Renal pelvis (tissue), 4 donors: ENCODE data around the gene TDRD1. TPM values are rescaled to one million over a fixed set of nuclear protein-coding genes. Genes with fewer than 3 reads are reported as not detected.

Experiments
- DNase-seq: peaks from one replicate; pipeline ENCODE4 v3.0.0-alpha.2; 2013
- polyA plus RNA-seq, 3 donors: library from polyadenylated mRNA; unstranded; fragments of 120-200 nt; gene quantifications; one replicate each; pipeline ENCODE4 v1.2.1, GENCODE V29; 2013; ENCODE audit not compliant: insufficient read length in 3 of 3

TDRD1 gene
- polyA plus RNA-seq, 3 donors, result 0.04 TPM; not detected in 2

DNA sequence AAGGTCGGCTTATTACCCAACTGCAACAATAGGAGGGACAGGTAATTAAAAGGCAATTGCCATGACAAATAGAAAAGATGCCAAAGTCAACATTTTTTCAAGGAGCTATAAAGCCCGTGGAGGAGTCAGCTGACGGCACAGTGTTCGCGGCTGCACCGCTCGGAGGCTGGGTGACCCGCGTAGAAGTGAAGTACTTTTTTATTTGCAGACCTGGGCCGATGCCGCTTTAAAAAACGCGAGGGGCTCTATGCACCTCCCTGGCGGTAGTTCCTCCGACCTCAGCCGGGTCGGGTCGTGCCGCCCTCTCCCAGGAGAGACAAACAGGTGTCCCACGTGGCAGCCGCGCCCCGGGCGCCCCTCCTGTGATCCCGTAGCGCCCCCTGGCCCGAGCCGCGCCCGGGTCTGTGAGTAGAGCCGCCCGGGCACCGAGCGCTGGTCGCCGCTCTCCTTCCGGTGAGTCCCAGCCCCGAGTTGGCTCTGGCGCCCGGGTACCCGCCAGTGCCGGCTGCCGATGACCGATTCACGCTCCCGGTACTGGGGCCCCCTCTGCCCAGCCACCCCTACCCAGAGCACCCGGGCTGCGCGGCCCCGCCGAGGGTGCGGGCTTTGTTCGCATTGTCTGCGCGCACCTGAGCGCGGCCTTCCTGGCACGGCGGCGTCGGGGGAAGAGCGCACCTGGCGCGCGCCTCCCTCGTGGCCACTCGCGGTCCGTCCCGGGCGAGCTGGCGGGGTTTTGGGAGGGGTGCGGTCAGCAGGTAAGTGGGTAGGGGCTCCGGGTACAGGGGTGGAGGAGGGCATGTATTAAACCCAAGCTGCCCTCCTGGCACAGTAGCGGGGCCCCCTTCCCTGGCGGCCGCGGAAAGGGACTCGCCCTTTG lies 60.2 kb downstream of the TDRD1 start, which contains the start of gene VWA2:
Gene VWA2, plus strand, starts transcription at position 138 of the 877 bp plus-strand sequence. CDS start 9,460 bp downstream, outside the sequence.
- DNase-seq, result peak; percentile 43

DNA sequence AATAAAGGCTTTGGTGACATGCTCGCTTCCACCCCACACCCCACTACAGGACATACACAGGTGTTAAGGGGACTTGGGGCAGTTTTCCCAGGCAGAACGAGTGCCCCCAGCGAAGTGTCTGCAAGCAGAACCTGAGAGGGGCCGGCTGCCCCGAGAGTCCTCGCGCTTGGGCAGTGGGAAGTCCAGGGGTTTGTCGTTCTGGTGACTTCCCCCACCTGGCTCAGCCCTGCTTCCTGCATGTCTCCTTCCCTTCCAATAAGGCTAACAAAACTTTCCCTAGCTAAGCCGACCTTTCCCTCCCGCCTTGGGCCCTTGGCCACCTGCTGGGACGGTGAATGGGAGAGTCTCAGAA lies 60.8 kb downstream of the TDRD1 start:
- DNase-seq, result no peak

DNA sequence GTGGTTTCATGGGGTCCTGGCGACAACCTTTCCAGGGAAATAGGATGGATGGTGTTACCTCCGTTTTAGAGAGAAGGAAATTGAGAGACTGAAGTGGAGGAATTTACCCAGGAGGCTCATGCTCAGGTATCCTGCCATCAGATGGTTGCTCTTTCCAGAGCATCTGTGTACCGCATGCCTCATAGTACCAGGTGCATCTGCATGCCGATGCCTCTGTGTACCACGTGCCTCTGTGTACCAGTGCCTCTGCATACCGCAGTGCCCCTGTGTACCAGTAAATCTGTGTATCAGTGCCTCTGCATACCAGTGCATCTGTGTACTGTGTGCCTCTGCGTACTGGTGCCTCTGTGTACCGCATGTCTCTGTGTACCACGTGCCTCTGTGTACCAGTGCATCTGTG lies 63.1 kb downstream of the TDRD1 start:
- DNase-seq, result no peak

DNA sequence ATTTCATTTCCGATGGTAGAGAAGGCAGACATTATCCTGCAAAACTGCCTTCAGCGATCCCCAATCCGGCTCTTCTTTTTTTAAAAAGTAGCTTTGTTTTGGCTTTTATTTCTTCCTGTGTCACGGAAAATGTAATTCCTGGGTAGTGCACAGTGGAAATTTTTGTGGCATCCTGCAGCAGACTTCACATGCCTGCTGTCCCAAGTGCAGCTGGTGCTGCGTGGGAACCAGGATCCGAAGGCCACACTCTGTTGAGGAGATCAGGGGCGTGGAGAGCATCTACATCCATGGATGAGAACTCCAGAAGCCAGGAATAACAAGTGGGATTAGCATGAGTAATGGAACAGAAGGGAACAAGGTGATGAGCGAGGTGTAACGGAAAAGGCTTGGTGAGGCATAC lies 64.5 kb downstream of the TDRD1 start:
- DNase-seq, result no peak

DNA sequence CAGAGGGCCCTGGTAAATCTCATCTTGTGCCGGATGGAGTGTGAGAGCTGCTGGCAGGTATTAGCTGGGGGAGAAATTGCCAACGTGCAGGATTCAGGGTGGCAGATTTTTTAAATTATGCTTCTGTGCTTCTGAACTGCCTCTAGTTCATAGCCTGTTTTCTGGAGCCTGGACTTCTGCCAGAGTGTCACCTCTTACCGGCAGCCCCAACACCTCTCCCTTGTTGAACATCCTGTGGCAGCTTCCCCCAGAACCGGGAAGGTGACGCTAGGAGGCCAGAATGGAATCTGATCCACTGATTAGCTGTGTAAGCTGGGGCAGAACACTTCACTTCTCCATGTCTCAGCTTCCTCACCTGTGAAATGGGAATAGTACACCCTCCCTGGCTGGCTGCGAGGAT lies 65.0 kb downstream of the TDRD1 start:
- DNase-seq, result no peak

DNA sequence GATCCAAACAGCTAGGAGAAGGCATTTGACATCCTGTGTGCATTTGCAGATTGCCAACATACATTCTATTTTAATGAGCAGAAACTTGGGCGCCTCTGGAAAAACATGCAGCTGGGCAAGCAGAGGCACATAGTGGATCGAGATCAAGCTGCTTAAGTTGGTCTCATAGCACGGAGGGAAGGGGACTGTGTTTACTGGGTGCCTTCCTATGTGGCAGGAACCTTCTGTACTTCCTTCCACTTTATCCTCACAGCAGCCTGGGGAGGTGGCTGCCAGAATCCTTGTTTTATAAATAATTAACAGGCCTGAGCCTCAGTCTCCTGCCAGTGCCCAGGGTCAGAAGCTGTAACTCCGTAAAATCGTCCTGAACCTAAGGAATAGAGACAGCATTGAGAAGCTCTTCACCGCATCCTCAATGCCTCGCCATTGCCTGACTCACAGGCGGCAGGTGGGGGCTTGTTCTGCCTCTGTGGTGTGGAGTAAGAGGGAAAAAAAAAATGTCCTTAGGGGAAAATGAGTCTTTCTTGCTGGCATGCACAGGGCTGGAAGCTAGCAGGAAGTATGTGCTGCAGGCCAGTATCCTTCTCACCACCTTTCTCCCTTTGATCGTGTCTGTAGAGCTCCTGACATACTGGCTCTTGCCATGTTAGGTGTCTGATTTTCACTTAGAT lies 66.1 kb downstream of the TDRD1 start:
- no peak for DNase-seq

DNA sequence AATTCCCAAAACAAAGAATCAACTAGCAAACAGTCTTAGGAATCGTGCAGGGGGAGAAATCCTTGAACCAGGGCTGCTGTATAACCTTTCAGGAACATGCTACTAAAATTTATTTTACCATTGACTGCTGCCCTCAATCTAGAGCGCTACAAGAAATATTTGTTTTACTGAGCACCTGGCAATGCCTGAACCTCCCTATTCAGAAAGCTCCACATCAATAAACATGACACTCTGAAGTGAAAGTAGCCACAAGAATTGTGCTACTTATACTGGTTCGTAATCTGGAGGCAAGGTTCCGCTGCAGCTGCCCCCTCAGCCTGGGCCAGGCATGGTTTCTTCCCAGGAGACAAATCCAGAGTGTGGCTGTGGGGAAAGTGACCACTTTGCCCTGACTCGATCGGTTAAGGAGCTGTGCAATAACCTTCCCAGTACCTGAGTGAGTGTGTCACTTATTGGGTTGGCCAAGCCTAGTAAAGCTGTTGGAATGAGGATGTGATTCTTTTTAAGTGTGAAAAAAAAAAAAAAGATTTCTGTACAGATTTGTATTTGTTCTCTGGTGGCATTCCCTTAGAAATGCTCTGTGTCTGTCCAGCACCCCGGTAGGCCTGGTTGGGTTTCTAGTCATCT lies 67.6 kb downstream of the TDRD1 start:
- DNase-seq, result no peak

DNA sequence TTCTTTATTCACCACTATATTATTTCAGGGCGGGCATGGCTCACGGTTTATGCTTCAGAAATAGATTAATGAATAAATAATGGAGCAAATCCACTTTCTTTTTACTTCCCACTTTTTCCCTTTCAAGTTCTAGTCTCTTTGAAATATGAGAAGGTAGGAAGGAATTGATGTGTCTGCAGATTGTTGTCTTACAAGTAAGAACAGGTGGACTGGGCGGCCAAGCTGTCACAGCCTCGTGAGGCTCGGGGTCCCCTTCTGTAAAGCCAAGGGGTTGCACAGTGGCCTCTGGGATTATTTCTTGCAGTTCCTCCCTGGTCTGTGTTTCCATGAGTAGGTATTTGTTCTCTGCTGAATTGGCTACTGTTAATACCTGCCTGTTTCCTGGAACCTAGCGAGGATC lies 71.1 kb downstream of the TDRD1 start:
- DNase-seq, result no peak

DNA sequence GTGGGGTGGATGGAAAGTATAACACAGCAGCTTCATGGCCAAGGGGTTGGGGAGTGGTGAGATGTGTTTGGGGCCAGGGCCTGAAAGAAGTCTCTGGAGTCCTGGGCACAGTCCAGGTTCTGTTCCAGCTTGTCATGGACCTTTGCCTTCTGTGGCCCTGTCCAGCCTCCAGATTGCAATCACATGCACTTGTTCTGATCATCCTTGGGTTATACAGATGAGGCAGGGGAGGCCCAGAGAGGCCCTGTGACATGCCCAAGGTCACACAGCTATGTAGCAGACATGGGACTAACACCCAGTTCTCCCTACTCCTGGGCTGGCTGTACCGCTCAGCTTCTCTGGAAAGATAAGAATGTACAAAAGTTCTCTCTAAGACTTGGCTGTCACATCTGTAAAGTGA lies 71.6 kb downstream of the TDRD1 start:
- no peak for DNase-seq

DNA sequence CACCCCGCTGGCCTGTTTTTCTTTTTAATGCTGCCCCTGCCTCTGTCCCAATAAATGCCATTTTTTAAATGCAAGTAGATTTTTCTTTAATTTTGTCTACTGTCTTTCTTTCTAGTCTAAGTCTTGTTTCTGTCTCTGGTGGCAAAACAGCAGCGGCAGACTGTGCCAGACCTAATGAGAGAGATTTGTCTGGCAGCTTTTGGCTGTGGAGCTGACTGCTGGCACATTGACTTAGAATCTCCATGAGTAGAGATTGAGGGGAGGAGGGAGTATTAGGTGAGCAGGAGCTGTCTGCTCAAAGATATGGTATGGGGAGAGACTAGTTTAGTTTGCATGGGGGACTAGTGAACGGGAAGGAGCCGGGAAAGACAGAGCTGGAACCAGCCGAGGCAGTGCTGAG lies 72.9 kb downstream of the TDRD1 start:
- no peak for DNase-seq

DNA sequence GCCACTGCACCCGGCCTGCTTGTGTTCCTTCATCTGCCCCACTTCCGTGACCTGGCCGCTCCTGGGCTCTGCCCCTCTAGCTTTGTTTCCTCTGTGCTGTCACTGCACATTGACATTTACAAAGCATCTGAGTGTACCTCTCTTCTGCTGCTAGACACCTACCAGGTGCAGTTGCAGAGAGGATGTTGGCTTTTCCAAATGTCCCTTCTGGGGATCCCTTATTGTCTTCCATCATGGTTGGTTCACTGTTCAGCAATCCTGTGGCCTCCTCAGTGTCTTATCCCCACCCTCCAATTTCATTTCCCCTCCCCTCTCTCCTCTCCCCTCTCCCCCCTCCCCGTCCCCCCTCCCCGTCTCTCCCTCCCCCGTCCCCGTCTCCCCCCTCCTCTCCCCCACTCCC lies 73.7 kb downstream of the TDRD1 start:
- DNase-seq, result no peak

DNA sequence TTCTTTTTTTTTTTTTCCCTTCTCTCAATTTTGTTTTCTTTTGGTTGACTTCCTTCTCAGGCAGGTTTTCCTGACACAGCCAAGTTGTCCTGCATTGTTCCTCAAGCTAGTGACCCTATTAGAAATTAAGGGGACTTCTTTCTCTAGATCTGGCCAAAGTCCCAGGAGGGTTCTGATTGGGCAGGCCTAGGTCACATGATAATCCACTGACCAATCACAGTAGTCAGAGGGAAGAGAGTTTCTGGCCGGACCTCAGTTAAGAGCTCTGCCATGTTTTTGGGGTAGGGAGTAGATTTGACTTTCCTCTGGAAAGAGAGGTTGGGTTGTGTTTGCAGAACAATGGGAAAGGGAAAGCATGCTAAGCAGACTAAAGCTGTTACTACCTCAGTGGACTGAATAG lies 76.1 kb downstream of the TDRD1 start:
- DNase-seq, result no peak

DNA sequence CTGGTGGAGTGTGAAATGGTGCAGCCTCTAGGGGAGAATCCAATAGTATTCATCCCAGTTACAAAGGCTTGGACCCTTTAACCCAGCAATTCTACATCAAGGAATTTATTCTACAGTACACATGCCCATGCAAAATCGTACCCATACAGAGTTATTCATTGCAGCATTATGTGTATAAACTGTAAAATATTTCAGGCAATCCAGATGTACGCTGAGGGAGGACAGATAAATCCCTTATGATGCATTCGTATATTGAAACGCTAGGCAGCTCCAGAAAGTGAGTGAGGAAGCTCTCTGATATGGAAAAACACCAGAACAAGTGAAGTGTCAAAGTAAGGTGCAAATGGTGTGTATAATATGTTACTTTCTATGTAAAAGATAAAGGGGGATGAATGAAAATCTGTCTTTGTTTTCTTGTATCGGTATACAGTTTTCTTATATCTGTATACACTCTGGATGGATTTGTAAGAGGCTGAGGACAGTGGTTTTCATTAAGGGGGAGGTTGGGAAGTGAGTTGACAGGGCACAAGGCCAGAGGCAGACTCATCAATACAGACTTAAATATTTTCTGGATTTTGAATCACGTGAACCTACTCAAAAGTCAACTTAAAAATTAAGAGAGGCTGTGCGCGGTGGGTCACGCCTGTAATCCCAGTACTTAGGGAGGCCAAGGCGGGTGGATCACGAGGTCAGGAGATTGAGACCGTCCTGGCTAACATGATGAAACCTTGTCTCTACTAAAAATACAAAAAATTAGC lies 77.0 kb downstream of the TDRD1 start:
- no peak for DNase-seq

DNA sequence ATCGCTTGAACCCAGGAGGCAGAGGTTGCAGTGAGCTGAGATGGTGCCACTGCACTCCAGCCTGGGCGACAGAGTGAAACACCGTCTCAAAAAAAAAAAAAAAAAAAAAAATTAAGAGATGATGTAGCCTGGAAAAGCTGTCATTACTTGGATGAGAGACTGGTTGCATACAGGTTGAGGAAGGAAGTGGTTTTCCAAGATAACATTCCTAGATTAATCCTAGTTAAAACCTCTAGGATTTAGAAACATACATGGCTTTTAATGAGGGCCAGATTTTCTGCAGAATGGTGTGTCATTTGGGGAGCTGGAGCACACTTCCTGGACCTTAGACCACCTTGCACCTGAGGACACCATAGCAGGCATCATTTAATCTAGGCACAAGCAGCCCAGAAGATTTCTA lies 77.7 kb downstream of the TDRD1 start:
- no peak for DNase-seq

DNA sequence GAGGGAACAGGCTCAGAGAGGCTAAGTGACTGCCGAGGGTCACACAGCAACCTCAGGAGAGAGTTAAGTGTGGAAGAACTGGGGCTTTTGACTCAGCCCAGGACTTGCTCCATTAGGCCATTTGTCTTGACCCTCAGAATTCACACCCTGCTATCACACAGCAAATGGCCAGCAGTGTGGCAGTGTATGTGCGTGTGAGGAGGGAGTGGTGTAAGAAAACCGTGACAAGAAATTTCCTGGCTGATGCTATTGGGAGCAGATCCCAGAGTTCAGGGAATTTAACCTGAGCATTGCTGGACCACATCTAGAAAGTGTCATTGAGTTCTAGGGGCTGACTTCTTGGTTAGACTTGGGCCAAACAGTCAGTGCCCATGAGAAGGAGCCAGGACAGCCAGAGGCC lies 78.3 kb downstream of the TDRD1 start:
- DNase-seq, result no peak

DNA sequence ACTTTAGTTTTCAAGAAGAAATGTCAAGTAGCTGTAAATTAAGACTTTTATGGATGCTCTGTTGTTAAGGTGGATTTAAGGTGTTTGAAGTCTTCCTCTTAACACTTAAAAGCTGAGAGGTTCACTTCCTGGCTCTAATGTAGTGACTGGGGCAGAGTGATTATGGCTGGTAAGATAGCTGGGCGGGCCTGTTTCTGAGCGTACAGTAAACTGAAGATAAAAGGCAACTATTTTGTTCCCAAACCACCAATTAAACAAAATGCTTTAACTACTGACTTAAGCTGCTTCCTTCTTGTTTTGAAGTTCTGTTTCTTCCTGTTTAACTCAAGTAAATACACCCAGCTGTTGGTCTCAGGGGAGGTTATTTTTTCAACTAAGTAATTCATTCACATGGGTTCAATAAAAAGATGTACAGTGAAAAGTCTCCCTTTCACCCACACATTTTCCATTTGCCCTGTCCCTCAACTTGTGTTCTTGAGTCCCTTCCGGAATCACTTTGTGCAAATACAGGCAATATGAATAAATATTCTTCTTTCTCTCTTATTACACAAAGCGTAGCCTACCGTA lies 79.2 kb downstream of the TDRD1 start:
- DNase-seq, result no peak

DNA sequence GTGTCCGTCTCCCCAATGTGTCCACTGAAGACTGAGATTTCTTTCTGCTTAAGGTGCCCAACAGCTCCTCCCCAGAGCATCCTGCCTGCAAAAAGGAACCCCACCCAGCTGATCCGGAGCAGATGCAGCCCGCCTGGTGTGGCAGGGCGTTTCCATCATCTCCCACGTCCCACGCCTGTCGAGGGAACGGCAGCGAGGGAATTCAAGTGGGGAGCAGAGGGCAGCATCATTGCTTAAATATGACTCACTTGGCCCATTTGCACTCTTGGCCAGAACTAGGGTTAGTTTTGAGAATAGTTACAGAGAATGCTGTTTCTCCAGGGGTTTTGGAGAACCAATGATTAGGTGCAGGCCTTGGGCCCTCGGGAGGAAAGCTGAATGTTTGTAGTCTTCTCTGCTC lies 80.7 kb downstream of the TDRD1 start:
- no peak for DNase-seq

DNA sequence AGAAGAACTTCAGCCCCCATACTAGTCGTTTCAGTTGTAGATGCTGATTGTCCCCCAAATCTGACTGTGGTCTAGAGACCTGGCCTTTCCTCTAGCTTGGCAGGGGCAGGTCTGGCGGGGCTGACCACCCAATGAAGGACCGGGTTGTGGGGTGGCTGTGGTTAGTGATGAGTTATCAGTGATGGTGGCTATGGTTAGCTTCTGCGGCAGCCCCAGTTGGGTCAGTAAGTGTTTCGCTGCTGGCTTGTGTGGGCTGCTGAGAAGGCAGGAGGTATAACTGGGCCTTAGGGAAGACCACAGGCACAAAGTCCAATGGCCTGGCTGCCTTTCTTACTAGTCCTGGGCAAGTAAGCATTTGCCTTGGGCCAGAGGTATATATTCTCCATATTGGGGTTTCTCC lies 81.2 kb downstream of the TDRD1 start:
- DNase-seq, result no peak

DNA sequence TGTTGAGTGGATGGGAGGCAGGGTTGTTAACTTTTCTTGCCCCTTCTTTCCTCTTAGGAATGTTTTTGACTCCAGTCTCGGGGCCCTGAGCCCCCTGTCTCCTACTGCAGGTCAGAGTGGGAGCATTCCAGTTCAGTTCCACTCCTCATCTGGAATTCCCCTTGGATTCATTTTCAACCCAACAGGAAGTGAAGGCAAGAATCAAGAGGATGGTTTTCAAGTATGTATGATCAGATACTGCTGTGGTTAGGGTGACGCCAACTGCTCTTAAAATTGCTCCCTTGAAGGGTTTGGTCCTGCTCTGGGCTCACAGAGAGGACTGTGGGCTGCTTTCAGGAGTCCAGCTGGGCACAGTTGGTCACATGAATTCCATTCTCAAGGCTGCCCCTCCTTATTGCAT lies 81.9 kb downstream of the TDRD1 start:
- DNase-seq, result no peak

DNA sequence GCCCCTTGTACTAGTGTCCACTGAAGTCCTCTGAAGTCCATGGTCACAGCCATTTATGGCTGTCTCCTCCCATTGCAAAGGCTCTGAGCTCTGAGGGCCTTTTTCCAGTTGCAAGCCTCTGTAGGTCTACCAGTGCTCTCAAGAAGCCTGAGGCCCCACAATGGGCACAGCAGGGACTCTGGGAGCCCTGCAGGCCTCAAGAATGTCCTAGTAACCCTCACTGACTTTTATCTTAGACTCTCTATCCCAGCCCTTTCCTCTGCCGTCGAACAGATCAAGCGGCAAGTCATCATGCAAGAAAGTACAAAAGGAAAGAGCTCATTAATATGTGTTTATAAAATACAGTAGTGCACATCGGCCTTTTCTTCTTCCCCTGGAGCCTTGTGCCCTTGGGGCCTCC lies 83.3 kb downstream of the TDRD1 start:
- no peak for DNase-seq

DNA sequence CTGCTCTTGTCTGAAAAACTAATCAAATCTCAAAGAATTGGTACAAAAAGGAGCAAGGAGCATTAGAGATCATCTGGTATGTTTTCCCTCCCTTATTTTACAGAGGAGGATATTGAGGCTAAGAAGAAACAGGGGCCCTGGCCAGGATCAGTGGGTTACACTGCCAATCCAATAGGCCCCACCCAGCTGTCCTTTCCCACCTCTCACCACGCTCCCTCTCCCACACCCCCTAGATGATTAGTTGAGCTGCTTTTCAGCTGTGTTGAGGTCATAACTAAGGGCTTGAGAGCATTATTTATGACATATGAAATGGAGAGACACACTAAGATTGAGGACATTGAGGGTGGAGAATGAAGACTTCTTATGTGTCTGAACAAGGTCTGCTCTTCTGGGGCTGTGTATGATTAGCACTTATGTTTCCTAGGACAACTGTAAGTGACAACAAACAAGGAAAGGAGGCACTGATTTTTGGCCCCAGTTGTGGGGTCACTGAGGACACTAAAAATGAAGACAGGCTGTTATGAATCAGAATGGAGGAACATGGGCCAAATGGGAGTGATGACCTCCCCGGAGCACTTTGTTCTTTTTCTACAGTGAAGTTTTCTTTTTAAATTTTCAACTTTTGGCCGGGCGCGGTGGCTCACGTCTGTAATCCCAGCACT lies 86.4 kb downstream of the TDRD1 start:
- no peak for DNase-seq
